ENCODE data around the gene GNRH2.
A peak's percentile ranks its signal among the peaks of the same experiment; 100 is the strongest.
"Not testable (repeated sequence)": the region's sequence is repeated elsewhere in the genome, so short reads cannot be mapped to it uniquely, and the experiment has no call there.

The GNRH2 gene

GRCh38 chr20:3043322-3043721 lies at the start of gene GNRH2:
TSS of gene GNRH2 (plus strand) at chr20:3043622. CDS start at chr20:3044415, 793 bp downstream.
- no peak for DNase-seq (ENCODE audit: low spot score)

- no peak for DNase-seq (ENCODE audit: low spot score)
Measured at GRCh38 chr20:2995796-2996195, 47.6 kb upstream of the GNRH2 start.

- DNase-seq (ENCODE audit: low spot score), result no peak
Measured at GRCh38 chr20:2998728-2999127, 44.7 kb upstream of the GNRH2 start.

- peak; percentile 9 for DNase-seq (ENCODE audit: low spot score)
Measured at GRCh38 chr20:3000852-3001523, 42.4 kb upstream of the GNRH2 start.

- no peak for DNase-seq (ENCODE audit: low spot score)
Measured at GRCh38 chr20:3003416-3003815, 40.0 kb upstream of the GNRH2 start.

GRCh38 chr20:3010985-3011723 lies 32.3 kb upstream of the GNRH2 start:
- no peak for DNase-seq (ENCODE audit: low spot score)

GRCh38 chr20:3011752-3012151 lies 31.7 kb upstream of the GNRH2 start:
- no peak for DNase-seq (ENCODE audit: low spot score)

- DNase-seq (ENCODE audit: low spot score), result no peak
Measured at GRCh38 chr20:3013771-3014170, 29.7 kb upstream of the GNRH2 start.

GRCh38 chr20:3014179-3014578 lies 29.2 kb upstream of the GNRH2 start:
- DNase-seq (ENCODE audit: low spot score), result no peak

GRCh38 chr20:3014662-3015061 lies 28.8 kb upstream of the GNRH2 start:
- no peak for DNase-seq (ENCODE audit: low spot score)

GRCh38 chr20:3015302-3015701 lies 28.1 kb upstream of the GNRH2 start:
- DNase-seq (ENCODE audit: low spot score), result not testable (repeated sequence)

- DNase-seq (ENCODE audit: low spot score), result no peak
Measured at GRCh38 chr20:3021327-3021726, 22.1 kb upstream of the GNRH2 start.

- DNase-seq (ENCODE audit: low spot score), result no peak
Measured at GRCh38 chr20:3021777-3022176, 21.6 kb upstream of the GNRH2 start.

- not testable (repeated sequence) for DNase-seq (ENCODE audit: low spot score)
Measured at GRCh38 chr20:3022559-3023490, 20.6 kb upstream of the GNRH2 start.

- DNase-seq (ENCODE audit: low spot score), result no peak
Measured at GRCh38 chr20:3027987-3028386, 15.4 kb upstream of the GNRH2 start.

GRCh38 chr20:3031524-3032147 lies 11.8 kb upstream of the GNRH2 start:
- DNase-seq (ENCODE audit: low spot score), result no peak

- no peak for DNase-seq (ENCODE audit: low spot score)
Measured at GRCh38 chr20:3032624-3033023, 10.8 kb upstream of the GNRH2 start.

GRCh38 chr20:3037654-3038053 lies 5.8 kb upstream of the GNRH2 start:
- no peak for DNase-seq (ENCODE audit: low spot score)

- no peak for DNase-seq (ENCODE audit: low spot score)
Measured at GRCh38 chr20:3038454-3038853, 5.0 kb upstream of the GNRH2 start.

- DNase-seq (ENCODE audit: low spot score), result no peak
Measured at GRCh38 chr20:3039426-3039825, 4.0 kb upstream of the GNRH2 start.

- no peak for DNase-seq (ENCODE audit: low spot score)
Measured at GRCh38 chr20:3040086-3040485, 3.3 kb upstream of the GNRH2 start.

GRCh38 chr20:3041854-3042409 lies 1.5 kb upstream of the GNRH2 start:
- DNase-seq (ENCODE audit: low spot score), result no peak
